Activated CD8-positive, alpha-beta memory T cell treated with anti-CD3 and anti-CD28 coated beads, Interleukin-2, amount 50 U/mL, for 48 hours (primary cell): Measurements from ENCODE around the gene PLEKHG4.

Source experiments
- DNase-seq: peaks from one replicate; pipeline ENCODE4 v3.0.0-alpha.2; 2020

Gene PLEKHG4

GRCh38 chr16:67265834-67266233 lies 13.5 kb upstream of the PLEKHG4 start:
- no peak for DNase-seq

GRCh38 chr16:67268136-67268579 lies 11.2 kb upstream of the PLEKHG4 start:
- no peak for DNase-seq

GRCh38 chr16:67269766-67270165 lies 9.6 kb upstream of the PLEKHG4 start:
- DNase-seq: no peak

GRCh38 chr16:67270931-67271338 lies 8.4 kb upstream of the PLEKHG4 start:
- no peak for DNase-seq

GRCh38 chr16:67271446-67271845 lies 7.9 kb upstream of the PLEKHG4 start:
- DNase-seq: no peak

- DNase-seq: no peak
These were observed 4.0 kb upstream of the PLEKHG4 start for GRCh38 chr16:67275321-67275720.

GRCh38 chr16:67277294-67277998 lies 1.9 kb upstream of the PLEKHG4 start:
- DNase-seq: no peak

GRCh38 chr16:67277999-67278772 lies 1.1 kb upstream of the PLEKHG4 start:
- DNase-seq: no peak

GRCh38 chr16:67278773-67279295 lies 498 bp upstream of the PLEKHG4 start:
- DNase-seq: peak; percentile 83

- no peak for DNase-seq
These were observed 1.0 kb downstream of the PLEKHG4 start for GRCh38 chr16:67280090-67281015.

- no peak for DNase-seq
These were observed 2.5 kb downstream of the PLEKHG4 start for GRCh38 chr16:67281536-67282446.

GRCh38 chr16:67282447-67282805 lies 3.1 kb downstream of the PLEKHG4 start:
- no peak for DNase-seq

- DNase-seq: no peak
These were observed 3.9 kb downstream of the PLEKHG4 start for GRCh38 chr16:67283039-67283825.

- no peak for DNase-seq
These were observed 4.7 kb downstream of the PLEKHG4 start for GRCh38 chr16:67283826-67284555.

GRCh38 chr16:67284699-67285646 lies 5.6 kb downstream of the PLEKHG4 start:
- no peak for DNase-seq

GRCh38 chr16:67286441-67287235 lies 7.3 kb downstream of the PLEKHG4 start:
- no peak for DNase-seq

- DNase-seq: no peak
These were observed 8.6 kb downstream of the PLEKHG4 start for GRCh38 chr16:67287960-67288359.

- no peak for DNase-seq
These were observed 12.1 kb downstream of the PLEKHG4 start for GRCh38 chr16:67291461-67291860.
